H1 (cell line): ENCODE data around the gene ACAA1. TPM values are rescaled to one million over a fixed set of nuclear protein-coding genes. Genes with fewer than 3 reads are reported as not detected.

Experiments used
- CTCF ChIA-PET: fragments of 300-600 bp; sonication (Branson Sonifier 250); formaldehyde crosslinking; loops from one replicate; lab custom pipeline; 2021; ENCODE audit not compliant: partially characterized antibody; lab: Charles Lee
- POLR2A ChIA-PET: fragments of 300-600 bp; sonication (Branson Sonifier 250); formaldehyde crosslinking; loops from one replicate; lab custom pipeline; 2021; ENCODE audit warnings: inconsistent platforms; ENCODE audit not compliant: partially characterized antibody; lab: Charles Lee
- DNase-seq, 2 experiments: peaks; one replicate each; pipeline versions ENCODE4 v3.0.0 to v3.0.0-alpha.2; 2010 to 2022; ENCODE audit warnings: low spot score in 2 of 2, low read depth in 1 of 2, mixed read lengths in 1 of 2
- FAIRE-seq: peaks from 2 replicates; lab custom pipeline; 2011; peaks lifted over from hg19 to GRCh38; lab: Jason Lieb, UNC
- H2AFZ ChIP-seq: 2 replicates; pipeline ENCODE4 v1.8.1; 2012; ENCODE audit warnings: low read length, inconsistent platforms
- H2AK5ac ChIP-seq: 2 replicates; pipeline ENCODE4 v1.6.1; 2013; ENCODE audit warnings: low read depth, low read length
- H2BK120ac ChIP-seq: replicated peaks from 2 replicates; pipeline ENCODE3; 2013; ENCODE audit warnings: low read depth, low read length, inconsistent platforms
- H2BK12ac ChIP-seq: 2 replicates; pipeline ENCODE4 v1.6.1; 2013; ENCODE audit warnings: low read depth, low read length
- H2BK15ac ChIP-seq: 2 replicates; pipeline ENCODE4 v1.6.1; 2013; ENCODE audit warnings: low read length
- H2BK20ac ChIP-seq: 2 replicates; pipeline ENCODE4 v1.6.1; 2013; ENCODE audit warnings: low read length
- H2BK5ac ChIP-seq: 2 replicates; pipeline ENCODE4 v1.6.1; 2013; ENCODE audit warnings: low read depth, low read length
- H3K14ac ChIP-seq: 2 replicates; pipeline ENCODE4 v1.6.1; 2013; ENCODE audit warnings: inconsistent platforms; ENCODE audit not compliant: insufficient read length
- H3K18ac ChIP-seq: 2 replicates; pipeline ENCODE4 v1.6.1; 2013; ENCODE audit warnings: low read length; ENCODE audit errors: extremely low read depth
- H3K23ac ChIP-seq: 2 replicates; pipeline ENCODE4 v1.6.1; 2013; ENCODE audit warnings: inconsistent platforms; ENCODE audit not compliant: insufficient read length
- H3K23me2 ChIP-seq: 2 replicates; pipeline ENCODE4 v1.6.1; 2013; ENCODE audit warnings: low read depth, low read length
- H3K27ac ChIP-seq: 2 replicates; pipeline ENCODE4 v1.6.1; 2011; ENCODE audit warnings: low read depth, low read length, inconsistent platforms
- H3K27me3 ChIP-seq, 4 experiments: replicated peaks in 1 of 4; 1 replicate in 1 of 4; 2 replicates in 3 of 4; pipeline versions ENCODE4 v1.6.1 to v1.8.1; 2011 to 2013; ENCODE audit warnings: low read length in 3 of 4, mild to moderate bottlenecking in 3 of 4, inconsistent platforms in 2 of 4, mixed read lengths in 2 of 4, moderate library complexity in 1 of 4; ENCODE audit not compliant: control insufficient read depth in 3 of 4, insufficient read depth in 3 of 4; ENCODE audit errors: extremely low read depth in 1 of 4
- H3K36me3 ChIP-seq, 4 experiments: 2 replicates each; pipeline versions ENCODE4 v1.6.1 to v1.8.1; 2011 to 2013; ENCODE audit warnings: mild to moderate bottlenecking in 4 of 4, low read length in 3 of 4, moderate library complexity in 2 of 4, control low read depth in 1 of 4, inconsistent platforms in 1 of 4; ENCODE audit not compliant: insufficient read depth in 4 of 4, control insufficient read depth in 2 of 4
- H3K4ac ChIP-seq: replicated peaks from 2 replicates; pipeline ENCODE3; 2013; ENCODE audit warnings: low read length, low read depth, mixed read lengths, inconsistent platforms; ENCODE audit not compliant: insufficient read length
- H3K4me1 ChIP-seq, 4 experiments: replicated peaks in 1 of 4; 1 replicate in 1 of 4; 2 replicates in 3 of 4; pipeline versions ENCODE4 v1.6.1 to v1.8.1; 2011 to 2013; ENCODE audit warnings: low read length in 3 of 4, inconsistent platforms in 2 of 4, mixed read lengths in 1 of 4; ENCODE audit not compliant: insufficient read depth in 4 of 4, control insufficient read depth in 3 of 4
- H3K4me2 ChIP-seq, 2 experiments: 2 replicates each; pipeline versions ENCODE4 v1.6.1 to v1.8.1; 2011 to 2013; ENCODE audit warnings: low read depth in 2 of 2, low read length in 2 of 2, control low read depth in 1 of 2, inconsistent platforms in 1 of 2, mild to moderate bottlenecking in 1 of 2; ENCODE audit not compliant: insufficient read depth in 1 of 2
- H3K4me3 ChIP-seq, 4 experiments: fragments of 200-600, 300-600 bp in 1 of 4; sonication (generic), shearing (Covaris generic), sonication (Bioruptor Twin) in 1 of 4; 2 replicates each; pipeline versions ENCODE4 v1.5.1 to v1.8.1; 2011 to 2016; ENCODE audit warnings: low read length in 4 of 4, low read depth in 3 of 4, control low read depth in 2 of 4, inconsistent platforms in 2 of 4, mild to moderate bottlenecking in 2 of 4, mixed read lengths in 1 of 4, moderate library complexity in 1 of 4; ENCODE audit not compliant: insufficient read depth in 2 of 4; ENCODE audit errors: extremely low read depth in 1 of 4
- H3K56ac ChIP-seq: replicated peaks from 2 replicates; pipeline ENCODE3; 2013; ENCODE audit warnings: low read depth, mild to moderate bottlenecking, mixed read lengths, low read length, inconsistent platforms; ENCODE audit not compliant: insufficient read length
- H3K79me1 ChIP-seq: 2 replicates; pipeline ENCODE4 v1.6.1; 2013; ENCODE audit warnings: low read depth, low read length, control low read depth
- H3K79me2 ChIP-seq, 2 experiments: 2 replicates each; pipeline versions ENCODE4 v1.6.1 to v1.8.1; 2012 to 2013; ENCODE audit warnings: low read length in 2 of 2, mild to moderate bottlenecking in 2 of 2, inconsistent platforms in 1 of 2; ENCODE audit not compliant: insufficient read depth in 2 of 2, control insufficient read depth in 1 of 2
- H3K9ac ChIP-seq, 4 experiments: replicated peaks in 1 of 4; 1 replicate in 1 of 4; 2 replicates in 3 of 4; pipeline versions ENCODE4 v1.6.1 to v1.8.1; 2011 to 2013; ENCODE audit warnings: low read depth in 3 of 4, low read length in 3 of 4, control low read depth in 2 of 4, mild to moderate bottlenecking in 2 of 4, moderate library complexity in 2 of 4, inconsistent platforms in 1 of 4; ENCODE audit errors: extremely low read depth in 1 of 4
- H3K9me3 ChIP-seq, 2 experiments: 2 replicates each; pipeline versions ENCODE4 v1.6.1 to v1.8.1; 2012 to 2013; ENCODE audit warnings: mild to moderate bottlenecking in 2 of 2, moderate library complexity in 2 of 2, control low read depth in 1 of 2, inconsistent platforms in 1 of 2, low read depth in 1 of 2, low read length in 1 of 2, mixed read lengths in 1 of 2; ENCODE audit not compliant: insufficient read depth in 2 of 2
- H4K20me1 ChIP-seq, 2 experiments: replicated peaks in 1 of 2; 2 replicates each; pipeline versions ENCODE3 to v1.8.1; 2011 to 2013; ENCODE audit warnings: inconsistent platforms in 2 of 2, low read length in 2 of 2, mild to moderate bottlenecking in 1 of 2; ENCODE audit not compliant: insufficient read depth in 2 of 2, control insufficient read depth in 1 of 2
- H4K5ac ChIP-seq: 2 replicates; pipeline ENCODE4 v1.6.1; 2013; ENCODE audit warnings: low read length, low read depth, mixed read lengths, inconsistent platforms; ENCODE audit not compliant: insufficient read length
- H4K8ac ChIP-seq: 2 replicates; pipeline ENCODE4 v1.8.0; 2013; ENCODE audit warnings: mild to moderate bottlenecking, moderate library complexity, low read length, inconsistent platforms; ENCODE audit not compliant: insufficient read depth; ENCODE audit errors: extremely low read depth
- H4K91ac ChIP-seq: replicated peaks from 2 replicates; pipeline ENCODE3; 2013; ENCODE audit warnings: low read length, mixed read lengths, inconsistent platforms; ENCODE audit not compliant: insufficient read length
- BCL11A ChIP-seq, 2 experiments: IDR thresholded peaks; one replicate each; pipeline ENCODE4 v1.6.1; 2011; ENCODE audit warnings: low read depth in 2 of 2, low read length in 2 of 2, mild to moderate bottlenecking in 2 of 2
- CHD2 ChIP-seq: IDR thresholded peaks from 2 replicates; pipeline ENCODE4 v1.6.1; 2012; ENCODE audit warnings: low read length, improper control_type of control experiment
- CTCF ChIP-seq, 3 experiments: IDR thresholded peaks; 1 replicate in 2 of 3; 2 replicates in 1 of 3; pipeline versions ENCODE4 v1.5.1 to v1.6.1; 2011; ENCODE audit warnings: low read length in 3 of 3, mild to moderate bottlenecking in 3 of 3, inconsistent platforms in 2 of 3, low read depth in 1 of 3, moderate library complexity in 1 of 3; ENCODE audit not compliant: insufficient read depth in 1 of 3; ENCODE audit errors: control extremely low read depth in 1 of 3
- HDAC2 ChIP-seq, 2 experiments: fragments of 300-600 bp in 1 of 2; sonication (generic) in 1 of 2; IDR thresholded peaks; 2 replicates each; pipeline ENCODE4 v1.6.1; 2011 to 2012; ENCODE audit warnings: low read depth in 2 of 2, low read length in 2 of 2, mild to moderate bottlenecking in 2 of 2, moderate library complexity in 2 of 2, borderline replicate concordance in 1 of 2, inconsistent platforms in 1 of 2
- JUN ChIP-seq: IDR thresholded peaks from 2 replicates; pipeline ENCODE4 v1.6.1; 2011; ENCODE audit warnings: low read depth, mild to moderate bottlenecking, improper control_type of control experiment, low read length
- KDM1A ChIP-seq: fragments of 200-600, 300-600 bp; sonication (generic); IDR thresholded peaks from 2 replicates; pipeline ENCODE4 v1.7.1; 2016; ENCODE audit warnings: mild to moderate bottlenecking, low read length, borderline replicate concordance
- KDM4A ChIP-seq: IDR thresholded peaks from one replicate; pipeline ENCODE4 v1.7.1; 2012; ENCODE audit warnings: low read depth, mild to moderate bottlenecking, moderate library complexity, low read length, inconsistent platforms; ENCODE audit not compliant: severe bottlenecking
- POLR2AphosphoS5 ChIP-seq: IDR thresholded peaks from 2 replicates; pipeline ENCODE4 v1.6.1; 2011; ENCODE audit warnings: low read depth, low read length
- POU5F1 ChIP-seq: IDR thresholded peaks from 2 replicates; pipeline ENCODE4 v1.6.1; 2011; ENCODE audit warnings: low read depth, mild to moderate bottlenecking, low read length, moderate library complexity
- SP4 ChIP-seq: IDR thresholded peaks from 2 replicates; pipeline ENCODE4 v1.6.1; 2012; ENCODE audit warnings: low read length, inconsistent platforms
- YY1 ChIP-seq: IDR thresholded peaks from 2 replicates; pipeline ENCODE4 v1.6.1; 2011; ENCODE audit warnings: low read depth, mild to moderate bottlenecking, low read length
- WGBS, 2 experiments: shearing (Covaris generic) in 1 of 2; methylation state at CpG; one replicate each; pipeline versions ENCODE4 v1.1.6 to v1.1.7; 2013 to 2015; ENCODE audit warnings: low lambda C conversion rate in 2 of 2, mixed read lengths in 2 of 2, inconsistent platforms in 1 of 2, low coverage in 1 of 2, missing lambda C conversion rate in 1 of 2; ENCODE audit not compliant: insufficient replicate concordance in 2 of 2, insufficient coverage in 1 of 2, insufficient read length in 1 of 2; ENCODE audit errors: extremely low coverage in 1 of 2, missing lambda C conversion rate in 1 of 2; 5-methylcytosine and 5-hydroxymethylcytosine counted together
- polyA plus RNA-seq, 7 experiments: library from polyadenylated mRNA; depleted of rRNA in 3 of 7; stranded (reverse) in 5 of 7; unstranded in 2 of 7; fragments of >200 nt in 5 of 7; fragments of 200-250 nt in 2 of 7; gene quantifications; 1 replicate in 5 of 7; 2 replicates in 1 of 7; 4 replicates in 1 of 7; pipeline versions ENCODE4 v1.2.1 to v1.2.3, GENCODE V29; 2011 to 2013; ENCODE audit warnings: missing spikeins in 2 of 7, mixed read lengths in 2 of 7
- total RNA-seq: library from RNA; stranded (reverse); fragmentation: NEBNext Ultra II Directional; extraction: Animal tissue kit (Norgen Biotek cat#: 25700); gene quantifications from 2 replicates; pipeline ENCODE4 v1.2.1, GENCODE V29; 2021
- TF ChIP-seq, protein P1 (sequence below): IDR thresholded peaks from 2 replicates; pipeline ENCODE4 v1.6.1; 2012; ENCODE audit warnings: inconsistent platforms

The ACAA1 gene
- total and polyA plus RNA-seq, 2 of the 8 experiments (the other 6 are each of a cell fraction or from before 2014, with no cell fraction given), result 23.1 to 34.8 TPM

DNA sequence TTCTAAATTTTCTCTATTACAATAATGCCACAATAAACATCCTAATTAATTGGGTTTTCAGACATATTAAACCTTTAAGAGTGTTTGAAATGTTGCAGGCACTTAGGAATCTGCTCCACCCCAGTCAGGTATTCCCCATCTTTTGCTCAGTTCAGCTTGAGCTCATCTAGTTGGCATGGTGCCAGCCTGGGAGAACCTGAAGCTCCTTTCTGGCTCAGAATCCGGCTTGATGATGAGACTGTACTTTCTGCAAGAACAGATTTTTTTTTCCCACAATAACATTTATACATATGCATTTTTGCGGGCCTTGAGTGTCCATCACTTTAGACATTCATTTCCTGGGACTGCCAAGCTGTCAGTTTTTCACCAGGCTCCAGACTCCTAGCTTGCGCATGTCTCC lies 20.7 kb upstream of the ACAA1 start:
- H3K9me3 ChIP-seq, result no peaks in the 10 kb centered on the region
- FAIRE-seq (no peak), DNase-seq (no peak)
- no peaks in the 10 kb centered on the region for H3K79me2 ChIP-seq
- H2BK12ac ChIP-seq, result no peak overlapping the region
- no peak overlapping the region for H3K4me3 ChIP-seq
- H3K18ac ChIP-seq, result no peak overlapping the region
- H3K23me2 ChIP-seq, result no peaks in the 10 kb centered on the region
- no peaks in the 10 kb centered on the region for H3K36me3 ChIP-seq
- H3K27me3 ChIP-seq, result no peaks in the 10 kb centered on the region
- no peak overlapping the region for H3K14ac ChIP-seq
- H4K5ac ChIP-seq, result no peak overlapping the region
- no peak overlapping the region for H3K4ac ChIP-seq
- no peak overlapping the region for H2BK15ac ChIP-seq
- H4K20me1 ChIP-seq, result no peaks in the 10 kb centered on the region
- no peak overlapping the region for H2BK120ac ChIP-seq
- no peaks in the 10 kb centered on the region; a peak in 1 of 7 replicates for H3K4me1 ChIP-seq
- H2BK5ac ChIP-seq, result no peak overlapping the region
- WGBS, 2 experiments, result 85% methylated on average over 3 of the region's 3 CpGs; no CpG with 5 or more reads in 1 of the 2 experiments
- H3K23ac ChIP-seq, result no peak overlapping the region
- H3K4me2 ChIP-seq, result no peak overlapping the region
- H3K9ac ChIP-seq, result no peak overlapping the region
- CTCF ChIA-PET, result interaction anchor here (1.2 to 10.9 kb wide), 4 partner anchors 17 to 364 kb away, joined by 3 to 52 read pairs (median 4); partner anchors contain the start of genes ACAA1 and MYD88
- H4K8ac ChIP-seq, result no peak overlapping the region
- no peak overlapping the region for H2BK20ac ChIP-seq
- no peak overlapping the region for H2AFZ ChIP-seq
- H3K56ac ChIP-seq, result no peak overlapping the region
- no peaks in the 10 kb centered on the region for H3K79me1 ChIP-seq
- no peak overlapping the region for H3K27ac ChIP-seq
- POLR2A ChIA-PET, result interaction anchor here (1.0 kb wide), 1 partner anchor 15 kb away, joined by 3 read pairs; no protein-coding TSS in a partner anchor
- H2AK5ac ChIP-seq, result no peak overlapping the region
- H4K91ac ChIP-seq, result no peak overlapping the region
- TF ChIP-seq POLR2AphosphoS5, result no peak
- TF ChIP-seq, protein P1, sequence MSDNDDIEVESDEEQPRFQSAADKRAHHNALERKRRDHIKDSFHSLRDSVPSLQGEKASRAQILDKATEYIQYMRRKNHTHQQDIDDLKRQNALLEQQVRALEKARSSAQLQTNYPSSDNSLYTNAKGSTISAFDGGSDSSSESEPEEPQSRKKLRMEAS, result no peak
- TF ChIP-seq CHD2, result no peak
- no peak for TF ChIP-seq KDM4A
- no peak for TF ChIP-seq SP4
- no peak for TF ChIP-seq YY1
- TF ChIP-seq HDAC2 (IDR thresholded peaks at IDR 0.05; ENCODE audit: borderline replicate concordance in 1 of 2, low read depth in 2 of 2, low read length in 2 of 2), result no peak
- no peak for TF ChIP-seq JUN
- TF ChIP-seq POU5F1, result no peak
- TF ChIP-seq BCL11A (IDR thresholded peaks at IDR 0.05; ENCODE audit: low read depth in 2 of 2, low read length in 2 of 2), result no peak
- no peak for TF ChIP-seq KDM1A
- TF ChIP-seq CTCF (IDR thresholded peaks at IDR 0.05; ENCODE audit: control extremely low read depth in 1 of 3, insufficient read depth in 1 of 3, low read depth in 1 of 3, low read length in 3 of 3), result no peak
